Gastrocnemius medialis (tissue), 4 donors: ENCODE results near the gene RAD54L. TPM values are rescaled to one million over a fixed set of nuclear protein-coding genes. Genes with fewer than 3 reads are reported as not detected.

ENCODE experiments used
- ATAC-seq, 2 donors: fragments of 150-250 bp; one replicate each; pipeline ENCODE4 v1.9.1; 2016
- DNase-seq, 2 donors: peaks; one replicate each; pipeline ENCODE4 v3.0.0-alpha.2; 2019
- H3K27ac ChIP-seq, 4 donors: fragments of 200-600 bp; sonication (generic); 1 replicate in 1 of 4; 2 replicates in 3 of 4; pipeline ENCODE4 v1.5.1; 2016 to 2018; ENCODE audit warnings: mild to moderate bottlenecking in 2 of 4, moderate library complexity in 1 of 4
- H3K27me3 ChIP-seq, 3 donors: fragments of 200-600 bp; sonication (generic) in 2 of 3; 1 replicate in 1 of 3; 2 replicates in 2 of 3; pipeline versions ENCODE4 v1.5.1 to v1.6.0; 2016 to 2019; ENCODE audit warnings: mild to moderate bottlenecking in 1 of 3, moderate library complexity in 1 of 3
- H3K36me3 ChIP-seq, 2 donors: fragments of 200-600 bp; sonication (generic) in 1 of 2; one replicate each; pipeline ENCODE4 v1.5.1; 2017 to 2018
- H3K4me1 ChIP-seq, 2 donors: fragments of 200-600 bp; sonication (generic) in 1 of 2; one replicate each; pipeline ENCODE4 v1.5.1; 2016 to 2017; ENCODE audit warnings: mild to moderate bottlenecking in 2 of 2
- H3K4me3 ChIP-seq, 4 donors: fragments of 200-600 bp; sonication (generic) in 3 of 4; 1 replicate in 1 of 4; 2 replicates in 3 of 4; pipeline ENCODE4 v1.5.1; 2016 to 2019; ENCODE audit warnings: mild to moderate bottlenecking in 2 of 4
- H3K9me3 ChIP-seq, 3 donors: fragments of 200-600 bp; sonication (generic) in 2 of 3; 1 replicate in 1 of 3; 2 replicates in 2 of 3; pipeline ENCODE4 v1.5.1; 2016 to 2019
- CTCF ChIP-seq, 5 experiments: fragments of 450-650 bp in 3 of 5; fragments of 200-600 bp in 2 of 5; sonication (generic) in 2 of 5; IDR thresholded peaks in 4 of 5; conservative IDR thresholded peaks in 1 of 5; 1 replicate in 4 of 5; 2 replicates in 1 of 5; pipeline ENCODE4 v1.5.1; 2016 to 2019; ENCODE audit warnings: antibody characterized with exemption in 5 of 5, mild to moderate bottlenecking in 3 of 5, moderate library complexity in 3 of 5
- POLR2A ChIP-seq, 2 donors: fragments of 450-650 bp; IDR thresholded peaks; one replicate each; pipeline ENCODE4 v1.6.1; 2017; ENCODE audit warnings: antibody characterized with exemption in 2 of 2, mild to moderate bottlenecking in 2 of 2, moderate library complexity in 2 of 2
- in situ Hi-C, 4 donors: fragments of 200-750 bp; cut with MboI; loops; one replicate each; pipeline versions ENCODE4 v1.15.0 to v1.8.0; 2017; ENCODE audit warnings: low sequenced_read_pairs in 4 of 4
- intact Hi-C: fragments of 100-400 bp; cut with DNase I; formaldehyde crosslinking; loops from one replicate; pipeline ENCODE4 v1.15.1; 2023; ENCODE audit warnings: low total_unique reads
- total RNA-seq, 4 donors: library from RNA; depleted of rRNA; stranded (reverse); fragments of >200 nt; gene quantifications; one replicate each; pipeline versions ENCODE4 v1.1.0 to v1.2.3, GENCODE V29; 2016

RAD54L gene
- total RNA-seq, 4 donors from 2014 or later = 1.1 TPM; not detected in 3

- H3K9me3 ChIP-seq = no peaks in the 10 kb centered on the region
- intact Hi-C loops (loop anchor here (2.0 kb wide), 2 partner anchors 94 to 472 kb away; partner anchors contain the start of genes EFCAB14 and NSUN4), in situ Hi-C loops (no loop called here)
Measured at GRCh38 chr1:46246548-46247435, 771 bp upstream of the RAD54L start.

GRCh38 chr1:46248122-46248920, 758 bp downstream of the RAD54L start:
- intact Hi-C loops (no loop called here), in situ Hi-C loops (no loop called here)
- peak overlapping the region; percentile 61 to 78 (median 67) for H3K4me3 ChIP-seq
- DNase-seq = peak in 1 of 2 donors; percentile 28
- no peaks in the 10 kb centered on the region for H3K36me3 ChIP-seq
- H3K27me3 ChIP-seq = no peaks in the 10 kb centered on the region
- H3K4me1 ChIP-seq = peaks cover 8 to 10% of the 10 kb centered on the region in 2 donors
- TF ChIP-seq POLR2A (IDR thresholded peaks at IDR 0.05) (no peak), CTCF (IDR thresholded peaks at IDR 0.05 in 4 of 5, conservative IDR thresholded peaks at IDR 0.05 in 1 of 5) (no peak)
- H3K27ac ChIP-seq = no peak overlapping the region
- H3K9me3 ChIP-seq = no peaks in the 10 kb centered on the region
- ATAC-seq = no peak

More at GRCh38 chr1:46246548-46247435, 771 bp upstream of the RAD54L start:
- Histone ChIP-seq H3K4me1 (peaks cover 8 to 10% of the 10 kb centered on the region in 2 donors), H3K27ac (peak overlapping the region; percentile 67 to 75 (median 72)), H3K4me3 (peak overlapping the region; percentile 66 to 80 (median 76)), H3K27me3 (no peaks in the 10 kb centered on the region), H3K36me3 (no peaks in the 10 kb centered on the region)
- TF ChIP-seq CTCF (IDR thresholded peaks at IDR 0.05 in 4 of 5, conservative IDR thresholded peaks at IDR 0.05 in 1 of 5) = no peak
- peak in 1 of 2 donors; percentile 17 for TF ChIP-seq POLR2A (IDR thresholded peaks at IDR 0.05)
- peak; percentile 82 to 85 for ATAC-seq
- no peak for DNase-seq

GRCh38 chr1:46254668-46255067, 7.1 kb downstream of the RAD54L start:
- TF ChIP-seq CTCF (IDR thresholded peaks at IDR 0.05 in 4 of 5, conservative IDR thresholded peaks at IDR 0.05 in 1 of 5) (no peak), POLR2A (IDR thresholded peaks at IDR 0.05) (no peak)
- in situ Hi-C loops = no loop called here
- intact Hi-C loops = no loop called here
- DNase-seq = no peak
- H3K4me3 ChIP-seq = no peak overlapping the region
- H3K4me1 ChIP-seq = no peaks in the 10 kb centered on the region
- no peaks in the 10 kb centered on the region for H3K27me3 ChIP-seq
- ATAC-seq = no peak
- H3K9me3 ChIP-seq = no peaks in the 10 kb centered on the region
- no peaks in the 10 kb centered on the region for H3K36me3 ChIP-seq
- H3K27ac ChIP-seq = no peak overlapping the region

DNA sequence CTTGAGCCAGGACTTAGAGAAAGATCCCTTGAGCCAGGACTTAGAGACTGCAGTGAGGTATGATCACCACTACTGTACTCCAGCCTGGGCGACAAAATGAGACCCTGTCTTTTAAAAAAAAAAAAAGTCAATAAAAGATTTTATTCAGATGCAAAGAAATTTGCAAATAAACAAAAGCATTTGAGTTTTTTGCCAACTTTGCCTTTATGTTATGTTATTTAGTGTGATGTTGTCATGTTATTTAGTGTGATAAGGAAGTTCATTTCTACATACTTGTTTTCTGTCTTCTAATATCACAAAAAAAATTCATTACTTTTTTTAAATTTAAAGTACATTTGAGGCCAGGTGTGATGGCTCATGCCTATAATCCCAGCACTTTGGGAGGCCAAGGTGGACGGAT, 9.0 kb downstream of the RAD54L start:
- TF ChIP-seq POLR2A (IDR thresholded peaks at IDR 0.05) = no peak
- TF ChIP-seq CTCF (IDR thresholded peaks at IDR 0.05 in 4 of 5, conservative IDR thresholded peaks at IDR 0.05 in 1 of 5) = no peak
- Histone ChIP-seq H3K27ac (no peak overlapping the region), H3K4me1 (no peaks in the 10 kb centered on the region), H3K27me3 (no peaks in the 10 kb centered on the region), H3K9me3 (no peaks in the 10 kb centered on the region), H3K36me3 (no peaks in the 10 kb centered on the region), H3K4me3 (no peak overlapping the region)
- ATAC-seq (no peak), DNase-seq (no peak)
- in situ Hi-C loops (no loop called here), intact Hi-C loops (no loop called here)
